ENCODE measurements around the gene CAPN10.

DNA sequence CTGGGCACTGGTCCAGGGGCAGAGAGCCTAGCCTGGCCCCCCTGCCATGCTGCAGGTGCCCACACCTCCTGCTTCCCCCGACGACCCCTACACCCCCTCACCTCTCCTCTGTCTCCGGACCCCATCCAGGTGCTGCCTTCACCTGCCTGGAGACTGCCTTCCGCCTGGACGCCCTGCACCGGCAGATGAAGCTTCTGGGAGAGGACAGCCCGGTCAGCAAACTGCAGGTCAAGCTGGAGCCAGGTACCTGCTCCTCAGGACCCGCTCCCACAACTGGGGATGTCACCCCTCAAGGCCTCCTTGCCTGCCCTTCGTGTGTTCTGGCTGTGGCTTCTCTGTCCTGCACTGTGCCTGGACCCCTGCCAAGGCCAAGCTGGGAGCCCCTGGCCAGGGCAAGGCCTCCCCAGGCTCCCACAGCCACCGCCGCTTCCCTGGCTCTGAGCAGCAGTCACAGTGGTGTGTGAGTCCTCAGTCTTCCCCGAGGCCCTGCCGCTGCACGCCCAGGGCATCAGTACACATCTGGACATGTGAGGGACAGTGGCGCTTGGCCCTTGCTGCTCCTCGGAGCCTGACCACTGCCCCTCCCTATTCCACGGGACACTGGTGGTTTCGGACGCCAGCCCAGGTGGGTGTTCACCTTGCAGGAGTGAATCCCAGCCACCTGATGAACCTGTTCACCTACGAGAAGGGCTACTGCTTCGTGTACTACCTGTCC lies 12.0 kb upstream of the CAPN10 start:
- TF ChIP-seq, protein P1, sequence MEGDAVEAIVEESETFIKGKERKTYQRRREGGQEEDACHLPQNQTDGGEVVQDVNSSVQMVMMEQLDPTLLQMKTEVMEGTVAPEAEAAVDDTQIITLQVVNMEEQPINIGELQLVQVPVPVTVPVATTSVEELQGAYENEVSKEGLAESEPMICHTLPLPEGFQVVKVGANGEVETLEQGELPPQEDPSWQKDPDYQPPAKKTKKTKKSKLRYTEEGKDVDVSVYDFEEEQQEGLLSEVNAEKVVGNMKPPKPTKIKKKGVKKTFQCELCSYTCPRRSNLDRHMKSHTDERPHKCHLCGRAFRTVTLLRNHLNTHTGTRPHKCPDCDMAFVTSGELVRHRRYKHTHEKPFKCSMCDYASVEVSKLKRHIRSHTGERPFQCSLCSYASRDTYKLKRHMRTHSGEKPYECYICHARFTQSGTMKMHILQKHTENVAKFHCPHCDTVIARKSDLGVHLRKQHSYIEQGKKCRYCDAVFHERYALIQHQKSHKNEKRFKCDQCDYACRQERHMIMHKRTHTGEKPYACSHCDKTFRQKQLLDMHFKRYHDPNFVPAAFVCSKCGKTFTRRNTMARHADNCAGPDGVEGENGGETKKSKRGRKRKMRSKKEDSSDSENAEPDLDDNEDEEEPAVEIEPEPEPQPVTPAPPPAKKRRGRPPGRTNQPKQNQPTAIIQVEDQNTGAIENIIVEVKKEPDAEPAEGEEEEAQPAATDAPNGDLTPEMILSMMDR (IDR thresholded peaks at IDR 0.05): no peak
- TF ChIP-seq POLR2AphosphoS5 (IDR thresholded peaks at IDR 0.05): no peak

Measured in breast epithelium (tissue), 3 donors.